ENCODE results near the gene HJV. TPM values are rescaled to one million over a fixed set of nuclear protein-coding genes. Genes with fewer than 3 reads are reported as not detected.

Gene HJV
- total and polyA plus RNA-seq, 2 of the 8 experiments (the other 6 are each of a cell fraction or from before 2014, with no cell fraction given) = 0.32 to 0.70 TPM

DNA sequence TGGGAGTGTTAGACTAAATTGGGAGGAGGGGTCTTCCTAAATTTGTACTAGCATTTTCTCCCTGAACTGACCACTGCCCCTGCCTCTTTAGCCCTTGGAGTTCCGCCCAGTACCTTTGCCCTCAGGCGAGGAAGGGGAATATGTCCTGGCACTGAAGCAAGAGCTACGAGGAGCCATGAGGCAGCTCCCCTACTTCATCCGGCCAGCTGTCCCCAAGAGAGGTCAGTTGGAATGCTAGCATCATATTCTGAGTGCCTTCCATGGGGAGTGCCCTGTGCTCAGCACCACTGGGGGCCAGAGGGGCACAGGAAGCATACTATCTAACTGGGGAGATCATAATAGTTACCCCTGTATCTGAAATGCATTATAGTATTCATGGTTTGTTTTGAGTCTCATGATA lies 46.3 kb downstream of the HJV start (continued):
- no peak for TF ChIP-seq ASH2L (IDR thresholded peaks at IDR 0.05; ENCODE audit: low read length)
